ENCODE measurements around the gene PIK3CG. TPM values are rescaled to one million over a fixed set of nuclear protein-coding genes. Genes with fewer than 3 reads are reported as not detected.

PIK3CG gene
- total and polyA plus RNA-seq, 10 of the 15 experiments (the other 5 are each of a cell fraction or from before 2014, with no cell fraction given), result 0.79 to 7.6 (median 5.2) TPM

DNA sequence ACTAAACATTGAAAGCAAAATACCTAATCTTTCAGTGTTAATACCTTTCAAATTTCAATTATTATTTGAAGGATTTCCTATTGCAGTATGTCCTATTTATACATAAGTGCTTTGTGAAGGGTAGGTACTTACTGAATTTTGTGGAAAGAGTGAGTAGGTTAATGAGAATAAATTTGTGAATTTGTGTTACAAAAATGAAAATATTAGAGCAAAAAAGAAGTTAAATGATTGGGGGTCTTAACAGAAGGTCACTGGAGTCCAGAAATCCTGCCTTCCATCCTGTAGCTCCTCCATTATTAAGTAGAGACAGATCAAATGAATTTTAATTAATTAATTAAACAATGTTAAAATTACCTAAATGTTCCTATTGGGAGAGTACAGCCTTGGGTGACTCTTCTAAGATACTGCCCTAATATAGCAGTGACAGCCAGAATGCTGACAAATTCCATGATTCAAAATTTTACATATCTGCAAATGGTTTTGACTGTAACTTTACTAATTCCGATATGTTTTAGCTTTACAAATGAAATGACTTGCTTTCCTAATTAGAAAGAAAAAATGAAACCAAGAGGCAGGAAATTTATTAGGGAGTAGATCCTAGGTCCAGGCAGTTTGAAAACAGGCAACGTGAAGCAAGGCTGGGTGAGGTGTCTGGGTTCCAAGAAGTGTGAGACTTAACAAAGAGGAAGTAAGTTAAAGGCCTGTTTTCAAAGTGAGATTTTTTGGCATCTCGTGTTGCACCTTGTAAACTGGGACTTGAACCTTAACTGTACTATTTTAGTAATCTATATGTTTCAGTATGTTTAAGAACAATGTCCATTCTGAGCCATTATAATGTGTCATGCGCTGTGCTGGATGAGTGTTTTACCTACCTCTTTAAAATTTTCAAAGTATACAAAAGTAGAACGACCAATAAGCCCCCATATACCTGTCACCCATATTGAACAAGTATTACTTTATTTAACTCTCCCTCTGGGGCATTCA, 1.5 kb downstream of the PIK3CG start (continued):
- TF ChIP-seq, protein P1, sequence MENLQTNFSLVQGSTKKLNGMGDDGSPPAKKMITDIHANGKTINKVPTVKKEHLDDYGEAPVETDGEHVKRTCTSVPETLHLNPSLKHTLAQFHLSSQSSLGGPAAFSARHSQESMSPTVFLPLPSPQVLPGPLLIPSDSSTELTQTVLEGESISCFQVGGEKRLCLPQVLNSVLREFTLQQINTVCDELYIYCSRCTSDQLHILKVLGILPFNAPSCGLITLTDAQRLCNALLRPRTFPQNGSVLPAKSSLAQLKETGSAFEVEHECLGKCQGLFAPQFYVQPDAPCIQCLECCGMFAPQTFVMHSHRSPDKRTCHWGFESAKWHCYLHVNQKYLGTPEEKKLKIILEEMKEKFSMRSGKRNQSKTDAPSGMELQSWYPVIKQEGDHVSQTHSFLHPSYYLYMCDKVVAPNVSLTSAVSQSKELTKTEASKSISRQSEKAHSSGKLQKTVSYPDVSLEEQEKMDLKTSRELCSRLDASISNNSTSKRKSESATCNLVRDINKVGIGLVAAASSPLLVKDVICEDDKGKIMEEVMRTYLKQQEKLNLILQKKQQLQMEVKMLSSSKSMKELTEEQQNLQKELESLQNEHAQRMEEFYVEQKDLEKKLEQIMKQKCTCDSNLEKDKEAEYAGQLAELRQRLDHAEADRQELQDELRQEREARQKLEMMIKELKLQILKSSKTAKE (IDR thresholded peaks at IDR 0.05; ENCODE audit: low read depth, poor library complexity, severe bottlenecking), result peak; percentile 92
- TF ChIP-seq MTA2 (IDR thresholded peaks at IDR 0.05; ENCODE audit: low read depth) (peak; percentile 65; the same call in 1 of the 2 replicates), CBX5 (IDR thresholded peaks at IDR 0.05; ENCODE audit: low read depth) (no peak), TAF1 (IDR thresholded peaks at IDR 0.05; ENCODE audit: borderline replicate concordance, low read depth, low read length) (no peak), IKZF1 (conservative IDR thresholded peaks at IDR 0.05) (peak; percentile 54; the same call in 1 of the 2 replicates), MXI1 (IDR thresholded peaks at IDR 0.05; ENCODE audit: low read depth, low read length) (peak; percentile 58; the same call in 1 of the 2 replicates), RELB (IDR thresholded peaks at IDR 0.05; ENCODE audit: low read depth) (peak; percentile 52; the same call in 1 of the 2 replicates), CHD2 (IDR thresholded peaks at IDR 0.05; ENCODE audit: borderline replicate concordance, low read depth, low read length) (0 out of 2 replicates have a peak, but pooled peaks have one; percentile 18), NR2C1 (IDR thresholded peaks at IDR 0.05) (no peak), ETV6 (conservative IDR thresholded peaks at IDR 0.05 in 1 of 2, IDR thresholded peaks at IDR 0.05 in 1 of 2; ENCODE audit: borderline replicate concordance in 1 of 2, low read depth in 1 of 2) (peak in 1 of 2 experiments; percentile 48; a peak in 1 of 4 replicates), RUNX3 (IDR thresholded peaks at IDR 0.05; ENCODE audit: low read length) (peak; percentile 26; the same call in 1 of the 2 replicates), DPF2 (IDR thresholded peaks at IDR 0.05) (peak; percentile 56; the same call in 1 of the 2 replicates), ZNF217 (IDR thresholded peaks at IDR 0.05) (peak; percentile 44; the same call in 1 of the 2 replicates), TARDBP (IDR thresholded peaks at IDR 0.05; ENCODE audit: borderline replicate concordance) (no peak), SIX5 (IDR thresholded peaks at IDR 0.05; ENCODE audit: low read depth, low read length, severe bottlenecking) (no peak), MEF2A (IDR thresholded peaks at IDR 0.05; ENCODE audit: insufficient read depth, low read depth, low read length) (0 out of 2 replicates have a peak, but pooled peaks have one; percentile 62), MEF2B (IDR thresholded peaks at IDR 0.05; ENCODE audit: partially characterized antibody, poor library complexity, severe bottlenecking) (peak; percentile 62)
- TF ChIP-seq, protein P2, sequence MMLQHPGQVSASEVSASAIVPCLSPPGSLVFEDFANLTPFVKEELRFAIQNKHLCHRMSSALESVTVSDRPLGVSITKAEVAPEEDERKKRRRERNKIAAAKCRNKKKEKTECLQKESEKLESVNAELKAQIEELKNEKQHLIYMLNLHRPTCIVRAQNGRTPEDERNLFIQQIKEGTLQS (IDR thresholded peaks at IDR 0.05; ENCODE audit: borderline replicate concordance, extremely low read depth, low read depth, low read length), result no peak
